Measurements from ENCODE around the gene DTD2.

DTD2 gene

GRCh38 chr14:31402764-31403439 is 54.4 kb downstream of the DTD2 start:
- ChIA-PET POLR2A (no interaction called here), CTCF (no interaction called here)
- DNase-seq (ENCODE audit: extremely low spot score) = no peak
- no peak for TF ChIP-seq FOXA1 (IDR thresholded peaks at IDR 0.05)
- no peak for TF ChIP-seq L3MBTL2 (conservative IDR thresholded peaks at IDR 0.05)
- TF ChIP-seq ARNT (IDR thresholded peaks at IDR 0.05) = no peak
- no peak for TF ChIP-seq SUZ12 (IDR thresholded peaks at IDR 0.05)
- no peak for TF ChIP-seq NFRKB (IDR thresholded peaks at IDR 0.05)
- TF ChIP-seq LEF1 (IDR thresholded peaks at IDR 0.05; ENCODE audit: borderline replicate concordance) = no peak
- no peak for TF ChIP-seq FOXK2 (IDR thresholded peaks at IDR 0.05)
- no peak for TF ChIP-seq PKNOX1 (IDR thresholded peaks at IDR 0.05)
- no peak for TF ChIP-seq BHLHE40 (IDR thresholded peaks at IDR 0.05; ENCODE audit: borderline replicate concordance)
- no peak for TF ChIP-seq ELF4 (IDR thresholded peaks at IDR 0.05)
- no peak for TF ChIP-seq TARDBP (IDR thresholded peaks at IDR 0.05)
- no peak for TF ChIP-seq SP1 (IDR thresholded peaks at IDR 0.05)
- TF ChIP-seq HDGF (IDR thresholded peaks at IDR 0.05; ENCODE audit: borderline replicate concordance) = no peak
- TF ChIP-seq ZNF384 (IDR thresholded peaks at IDR 0.05) = no peak
- TF ChIP-seq CTBP1 (IDR thresholded peaks at IDR 0.05; ENCODE audit: borderline replicate concordance) = no peak
- no peak for TF ChIP-seq FOXM1 (IDR thresholded peaks at IDR 0.05; ENCODE audit: borderline replicate concordance)

GRCh38 chr14:31401369-31401932 is 55.9 kb downstream of the DTD2 start:
- DNase-seq (ENCODE audit: extremely low spot score) = no peak
- ChIA-PET CTCF (interaction anchor here (0.6 to 0.7 kb wide), 2 partner anchors 44 to 99 kb away, joined by 3 to 4 read pairs; no protein-coding TSS in a partner anchor), POLR2A (no interaction called here)
- no peak for TF ChIP-seq SP1 (IDR thresholded peaks at IDR 0.05)
- TF ChIP-seq FOXK2 (IDR thresholded peaks at IDR 0.05) = no peak
- TF ChIP-seq ZNF384 (IDR thresholded peaks at IDR 0.05) = no peak
- TF ChIP-seq FOXM1 (IDR thresholded peaks at IDR 0.05; ENCODE audit: borderline replicate concordance) = no peak
- no peak for TF ChIP-seq ARNT (IDR thresholded peaks at IDR 0.05)
- TF ChIP-seq L3MBTL2 (conservative IDR thresholded peaks at IDR 0.05) = no peak
- TF ChIP-seq CTBP1 (IDR thresholded peaks at IDR 0.05; ENCODE audit: borderline replicate concordance) = no peak
- no peak for TF ChIP-seq PKNOX1 (IDR thresholded peaks at IDR 0.05)
- TF ChIP-seq BHLHE40 (IDR thresholded peaks at IDR 0.05; ENCODE audit: borderline replicate concordance) = no peak
- TF ChIP-seq LEF1 (IDR thresholded peaks at IDR 0.05; ENCODE audit: borderline replicate concordance) = no peak
- TF ChIP-seq HDGF (IDR thresholded peaks at IDR 0.05; ENCODE audit: borderline replicate concordance) = no peak
- no peak for TF ChIP-seq NFRKB (IDR thresholded peaks at IDR 0.05)
- no peak for TF ChIP-seq FOXA1 (IDR thresholded peaks at IDR 0.05)
- TF ChIP-seq SUZ12 (IDR thresholded peaks at IDR 0.05) = no peak

DNA sequence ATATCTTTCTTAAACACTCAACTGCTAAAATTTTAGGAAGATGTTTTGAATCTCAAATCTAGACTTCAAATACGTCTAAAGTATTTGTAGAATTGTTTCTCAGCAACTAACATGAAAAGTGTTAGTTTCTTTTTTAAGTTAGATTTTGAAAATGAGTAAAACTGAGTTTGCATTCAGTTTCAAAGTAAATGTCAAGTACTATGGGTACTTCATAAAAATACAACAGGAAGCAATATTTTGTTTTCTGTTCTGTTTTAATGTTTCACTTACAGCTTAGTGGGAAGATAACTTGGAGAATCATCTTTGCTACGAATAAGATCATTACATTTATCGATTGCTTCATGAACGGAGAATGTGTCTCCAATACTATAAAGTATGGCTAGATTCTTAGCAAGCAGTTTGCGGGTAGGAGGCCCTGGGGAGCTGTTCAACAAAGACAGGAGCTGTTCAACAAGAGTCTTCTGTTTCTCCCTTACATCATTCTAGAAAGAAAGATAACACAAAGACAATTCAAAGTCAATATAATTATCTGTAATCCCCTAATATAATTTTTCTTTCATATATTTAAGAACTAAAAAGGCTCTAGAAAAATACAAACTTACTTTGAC is 57.2 kb downstream of the DTD2 start:
- no peak for TF ChIP-seq TARDBP (IDR thresholded peaks at IDR 0.05)
- no peak for TF ChIP-seq BHLHE40 (IDR thresholded peaks at IDR 0.05; ENCODE audit: borderline replicate concordance)
- DNase-seq (ENCODE audit: extremely low spot score) = no peak
- CTCF ChIA-PET = no interaction called here
- POLR2A ChIA-PET = no interaction called here

Data from HEK293T (cell line).